Vagina (tissue), 2 donors: ENCODE measurements around the gene TM9SF3.

Experiments used
- POLR2A ChIP-seq, 2 donors: fragments of 450-650 bp; IDR thresholded peaks; one replicate each; pipeline ENCODE4 v1.6.1; 2017; ENCODE audit warnings: antibody characterized with exemption in 2 of 2, mild to moderate bottlenecking in 2 of 2, moderate library complexity in 2 of 2
- TF ChIP-seq, protein P1 (sequence below), 3 experiments: fragments of 450-650 bp in 2 of 3; fragments of 200-600 bp in 1 of 3; sonication (generic) in 1 of 3; IDR thresholded peaks; one replicate each; pipeline ENCODE4 v1.5.1; 2017 to 2019; ENCODE audit warnings: antibody characterized with exemption in 3 of 3, mild to moderate bottlenecking in 2 of 3, moderate library complexity in 2 of 3

DNA sequence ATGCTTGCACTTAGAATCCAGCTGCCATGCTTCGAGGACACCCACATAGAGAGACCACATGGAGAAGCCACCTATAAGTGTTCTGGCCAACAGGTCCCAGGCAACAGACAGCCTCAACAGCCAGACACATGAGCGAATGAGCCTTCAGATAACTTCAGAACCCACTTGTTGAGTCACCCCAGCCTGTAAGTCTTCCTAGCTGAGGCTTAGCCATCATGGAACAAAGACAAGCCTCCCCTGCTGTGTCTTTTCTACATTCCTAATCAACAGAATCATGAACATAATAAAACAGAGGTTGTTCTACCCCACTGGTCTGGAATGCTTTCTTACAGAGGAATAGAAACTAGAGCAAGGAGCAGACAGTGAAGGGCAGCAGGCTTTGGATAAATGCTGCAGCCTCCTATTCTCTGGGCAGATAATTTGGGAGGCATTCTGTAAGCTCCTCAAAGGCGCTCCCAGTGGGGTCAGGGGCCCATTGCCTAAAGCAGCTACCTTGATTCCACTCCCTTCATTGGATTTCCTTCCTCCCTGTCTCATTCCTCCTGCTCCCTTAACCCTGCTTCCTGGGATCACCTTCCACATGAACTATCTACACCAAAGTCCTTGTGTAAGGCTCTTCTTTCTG, 77.7 kb downstream of the TM9SF3 start:
- no peak for TF ChIP-seq POLR2A (IDR thresholded peaks at IDR 0.05)
- TF ChIP-seq, protein P1, sequence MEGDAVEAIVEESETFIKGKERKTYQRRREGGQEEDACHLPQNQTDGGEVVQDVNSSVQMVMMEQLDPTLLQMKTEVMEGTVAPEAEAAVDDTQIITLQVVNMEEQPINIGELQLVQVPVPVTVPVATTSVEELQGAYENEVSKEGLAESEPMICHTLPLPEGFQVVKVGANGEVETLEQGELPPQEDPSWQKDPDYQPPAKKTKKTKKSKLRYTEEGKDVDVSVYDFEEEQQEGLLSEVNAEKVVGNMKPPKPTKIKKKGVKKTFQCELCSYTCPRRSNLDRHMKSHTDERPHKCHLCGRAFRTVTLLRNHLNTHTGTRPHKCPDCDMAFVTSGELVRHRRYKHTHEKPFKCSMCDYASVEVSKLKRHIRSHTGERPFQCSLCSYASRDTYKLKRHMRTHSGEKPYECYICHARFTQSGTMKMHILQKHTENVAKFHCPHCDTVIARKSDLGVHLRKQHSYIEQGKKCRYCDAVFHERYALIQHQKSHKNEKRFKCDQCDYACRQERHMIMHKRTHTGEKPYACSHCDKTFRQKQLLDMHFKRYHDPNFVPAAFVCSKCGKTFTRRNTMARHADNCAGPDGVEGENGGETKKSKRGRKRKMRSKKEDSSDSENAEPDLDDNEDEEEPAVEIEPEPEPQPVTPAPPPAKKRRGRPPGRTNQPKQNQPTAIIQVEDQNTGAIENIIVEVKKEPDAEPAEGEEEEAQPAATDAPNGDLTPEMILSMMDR (IDR thresholded peaks at IDR 0.05), result no peak
